K562 (cell line): ENCODE measurements around the gene SLC35F2.

ENCODE experiments used
- EZH2 ChIP-seq: IDR thresholded peaks from 2 replicates; pipeline ENCODE4 v1.6.1; 2012; ENCODE audit warnings: low read depth, mild to moderate bottlenecking, inconsistent platforms, low read length, borderline replicate concordance
- POLR2A ChIP-seq: fragments of 450-650 bp; conservative IDR thresholded peaks from 2 replicates; pipeline ENCODE4 v1.6.1; 2016
- STAT6 ChIP-seq: sonication (generic); formaldehyde crosslinking; IDR thresholded peaks from 2 replicates; pipeline ENCODE4 v1.8.1; 2023; ENCODE audit warnings: mild to moderate bottlenecking, missing genetic modification reagents
- UBTF ChIP-seq, 2 experiments: IDR thresholded peaks; 2 replicates each; pipeline ENCODE4 v1.6.1; 2012; ENCODE audit warnings: improper control_type of control experiment in 2 of 2, low read depth in 2 of 2, low read length in 2 of 2, borderline replicate concordance in 1 of 2
- ZNF274 ChIP-seq: IDR thresholded peaks from 2 replicates; pipeline ENCODE4 v1.6.1; 2011; ENCODE audit warnings: low read depth, mild to moderate bottlenecking, low read length, moderate library complexity, borderline replicate concordance
- TF ChIP-seq, protein P1 (sequence below), 3 experiments: IDR thresholded peaks in 2 of 3; conservative IDR thresholded peaks in 1 of 3; 2 replicates each; pipeline ENCODE4 v1.5.1; 2011 to 2012; ENCODE audit warnings: low read length in 3 of 3, mild to moderate bottlenecking in 3 of 3, control low read depth in 2 of 3, improper control_type of control experiment in 1 of 3, inconsistent platforms in 1 of 3, low read depth in 1 of 3, mixed read lengths in 1 of 3, moderate library complexity in 1 of 3; ENCODE audit not compliant: insufficient read depth in 2 of 3

DNA sequence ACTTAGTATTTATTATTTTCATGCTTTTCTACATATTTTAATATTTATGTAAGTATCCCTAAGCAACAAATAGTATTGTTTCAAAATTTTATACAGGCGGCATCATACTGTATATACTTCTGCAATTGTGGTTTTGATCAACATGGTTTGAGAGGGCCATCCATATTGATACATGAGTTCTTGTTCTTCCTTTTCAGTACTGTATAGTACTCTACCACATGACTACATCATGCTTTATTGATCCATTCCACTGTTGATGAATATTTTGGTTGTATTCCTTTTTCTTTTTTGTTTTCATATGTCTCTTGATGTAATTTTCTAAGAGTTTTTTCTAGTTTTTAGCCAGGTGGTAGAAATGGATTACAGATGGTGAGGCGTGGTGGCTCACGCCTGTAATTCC is 40.1 kb downstream of the SLC35F2 start:
- TF ChIP-seq POLR2A (no peak), ZNF274 (no peak), STAT6 (CRISPR knock-in tag) (no peak), EZH2 (no peak), UBTF (IDR thresholded peaks at IDR 0.05; ENCODE audit: borderline replicate concordance in 1 of 2, low read depth in 2 of 2, low read length in 2 of 2) (no peak)
- TF ChIP-seq, protein P1, sequence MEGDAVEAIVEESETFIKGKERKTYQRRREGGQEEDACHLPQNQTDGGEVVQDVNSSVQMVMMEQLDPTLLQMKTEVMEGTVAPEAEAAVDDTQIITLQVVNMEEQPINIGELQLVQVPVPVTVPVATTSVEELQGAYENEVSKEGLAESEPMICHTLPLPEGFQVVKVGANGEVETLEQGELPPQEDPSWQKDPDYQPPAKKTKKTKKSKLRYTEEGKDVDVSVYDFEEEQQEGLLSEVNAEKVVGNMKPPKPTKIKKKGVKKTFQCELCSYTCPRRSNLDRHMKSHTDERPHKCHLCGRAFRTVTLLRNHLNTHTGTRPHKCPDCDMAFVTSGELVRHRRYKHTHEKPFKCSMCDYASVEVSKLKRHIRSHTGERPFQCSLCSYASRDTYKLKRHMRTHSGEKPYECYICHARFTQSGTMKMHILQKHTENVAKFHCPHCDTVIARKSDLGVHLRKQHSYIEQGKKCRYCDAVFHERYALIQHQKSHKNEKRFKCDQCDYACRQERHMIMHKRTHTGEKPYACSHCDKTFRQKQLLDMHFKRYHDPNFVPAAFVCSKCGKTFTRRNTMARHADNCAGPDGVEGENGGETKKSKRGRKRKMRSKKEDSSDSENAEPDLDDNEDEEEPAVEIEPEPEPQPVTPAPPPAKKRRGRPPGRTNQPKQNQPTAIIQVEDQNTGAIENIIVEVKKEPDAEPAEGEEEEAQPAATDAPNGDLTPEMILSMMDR (IDR thresholded peaks at IDR 0.05 in 2 of 3, conservative IDR thresholded peaks at IDR 0.05 in 1 of 3; ENCODE audit: insufficient read depth in 2 of 3, low read depth in 1 of 3, low read length in 3 of 3): no peak
